ENCODE results near the gene DAGLA.

The DAGLA gene

DNA sequence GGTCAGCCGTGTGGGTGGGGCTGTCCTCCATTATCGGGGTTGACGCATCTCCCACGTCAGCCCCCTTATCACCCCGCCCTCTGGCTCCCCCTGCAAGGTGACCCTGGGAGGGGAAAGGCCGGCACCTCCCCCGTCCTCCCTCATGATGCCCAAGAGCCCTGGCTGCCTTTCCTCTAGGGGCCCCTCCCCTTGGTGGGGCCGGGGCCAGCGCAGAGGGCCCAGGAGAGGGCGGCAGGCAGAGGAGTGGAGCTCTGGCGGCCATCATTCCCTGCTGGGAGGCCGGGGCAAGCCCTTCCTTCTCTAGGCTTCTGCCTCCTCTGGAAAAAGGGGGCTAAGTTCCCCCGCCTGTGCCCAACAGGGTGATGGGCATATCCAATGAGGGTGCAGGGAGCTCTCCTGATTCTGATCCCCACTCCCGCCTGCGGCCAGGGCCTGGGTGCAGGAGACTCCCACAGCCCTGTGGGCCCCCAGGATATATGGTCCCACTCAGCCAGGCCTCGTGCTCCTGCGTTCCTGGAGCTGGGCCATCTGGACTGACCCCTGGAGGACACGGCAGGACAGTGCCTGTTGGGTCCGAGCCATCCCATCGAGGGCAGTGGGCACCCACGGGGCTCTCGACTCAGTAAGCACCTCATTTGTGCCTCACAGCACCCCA lies 84.5 kb downstream of the DAGLA start:
- no peak for DNase-seq (ENCODE audit: low read depth)

DNA sequence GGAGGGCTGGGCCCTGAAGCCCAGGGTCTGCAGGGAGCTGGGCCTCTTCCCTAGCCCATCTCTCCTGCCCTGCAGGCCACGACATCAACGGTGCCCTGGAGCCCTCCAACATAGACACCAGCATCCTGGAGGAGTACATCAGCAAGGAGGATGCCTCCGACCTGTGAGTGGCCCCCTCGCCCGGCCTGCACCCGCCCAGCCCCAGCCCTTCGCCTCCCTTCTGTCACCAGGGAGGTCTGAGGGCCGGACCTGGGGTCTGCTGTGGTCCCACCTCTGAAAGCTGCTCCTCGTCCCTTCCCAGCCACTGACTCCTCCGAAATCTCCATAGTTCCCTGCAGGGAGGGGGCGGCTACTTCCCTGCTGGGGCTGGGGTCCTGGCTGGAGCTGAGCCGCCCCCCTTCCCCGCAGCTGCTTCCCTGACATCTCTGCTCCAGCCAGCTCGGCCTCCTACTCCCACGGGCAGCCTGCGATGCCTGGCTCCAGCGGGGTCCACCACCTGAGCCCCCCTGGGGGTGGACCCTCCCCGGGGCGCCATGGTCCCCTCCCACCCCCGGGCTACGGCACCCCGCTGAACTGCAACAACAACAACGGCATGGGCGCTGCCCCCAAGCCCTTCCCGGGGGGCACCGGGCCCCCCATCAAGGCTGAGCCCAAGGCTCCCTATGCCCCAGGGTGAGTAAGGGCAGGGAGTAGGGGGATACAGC lies 85.5 kb downstream of the DAGLA start:
- DNase-seq (ENCODE audit: low read depth) = no peak

DNA sequence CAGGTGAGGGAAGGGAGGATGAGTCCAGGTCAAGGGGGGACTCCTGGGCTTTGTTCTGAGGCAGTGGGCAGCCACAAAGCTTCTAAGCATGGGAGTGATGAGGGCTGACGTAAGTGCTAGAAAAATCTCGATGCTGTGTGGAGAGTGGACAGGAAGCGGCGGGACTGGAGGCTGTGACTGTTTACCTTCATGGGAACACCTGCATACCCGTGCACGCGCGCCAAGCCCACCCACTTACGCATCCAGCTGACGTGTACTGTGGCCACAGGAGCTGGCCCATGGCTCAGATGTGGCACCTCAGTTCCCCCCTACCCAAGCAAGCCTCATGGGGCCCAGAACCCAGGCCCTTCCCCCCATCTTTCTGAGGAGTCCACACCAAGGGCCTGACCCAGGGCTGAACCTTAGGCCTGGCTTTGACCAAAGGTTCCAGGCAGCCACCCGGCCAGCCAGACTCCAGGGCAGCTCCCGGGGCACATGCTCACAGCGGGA lies 86.2 kb downstream of the DAGLA start:
- DNase-seq (ENCODE audit: low read depth) = no peak

DNA sequence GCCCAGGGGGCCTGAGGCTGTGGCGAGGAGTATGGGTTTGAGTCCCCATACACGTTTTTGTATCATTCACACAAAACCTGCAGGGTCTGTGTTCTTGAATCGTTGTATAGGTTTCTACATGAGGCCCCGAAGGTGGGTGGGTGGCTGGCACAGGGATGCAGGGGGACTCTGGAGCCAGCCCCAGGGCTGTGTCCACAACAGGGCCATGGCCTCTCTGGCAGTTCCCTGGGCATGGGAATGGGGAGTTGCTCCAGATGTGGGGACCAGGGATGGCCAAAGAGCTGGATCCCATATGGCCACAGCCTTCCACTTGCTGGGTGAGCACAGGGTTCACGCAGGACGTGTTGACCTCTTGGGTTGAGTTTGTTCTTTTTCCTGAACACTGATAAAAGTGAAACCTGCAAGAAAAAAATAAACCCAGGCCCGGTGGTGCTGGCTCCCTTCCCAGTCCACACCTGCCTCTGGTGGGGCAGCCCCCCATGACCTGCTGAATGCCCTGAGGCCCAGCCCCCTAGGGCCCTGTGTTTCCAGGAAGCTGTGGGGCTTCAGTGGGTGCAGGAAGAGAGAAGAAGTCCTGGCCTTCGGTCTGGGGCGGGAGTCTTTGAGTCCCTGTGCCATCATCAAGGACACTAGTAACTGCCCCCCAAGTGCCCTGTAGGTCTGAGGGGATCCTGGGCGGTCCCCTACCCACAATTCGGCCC lies 88.3 kb downstream of the DAGLA start:
- DNase-seq (ENCODE audit: low read depth) = no peak

DNA sequence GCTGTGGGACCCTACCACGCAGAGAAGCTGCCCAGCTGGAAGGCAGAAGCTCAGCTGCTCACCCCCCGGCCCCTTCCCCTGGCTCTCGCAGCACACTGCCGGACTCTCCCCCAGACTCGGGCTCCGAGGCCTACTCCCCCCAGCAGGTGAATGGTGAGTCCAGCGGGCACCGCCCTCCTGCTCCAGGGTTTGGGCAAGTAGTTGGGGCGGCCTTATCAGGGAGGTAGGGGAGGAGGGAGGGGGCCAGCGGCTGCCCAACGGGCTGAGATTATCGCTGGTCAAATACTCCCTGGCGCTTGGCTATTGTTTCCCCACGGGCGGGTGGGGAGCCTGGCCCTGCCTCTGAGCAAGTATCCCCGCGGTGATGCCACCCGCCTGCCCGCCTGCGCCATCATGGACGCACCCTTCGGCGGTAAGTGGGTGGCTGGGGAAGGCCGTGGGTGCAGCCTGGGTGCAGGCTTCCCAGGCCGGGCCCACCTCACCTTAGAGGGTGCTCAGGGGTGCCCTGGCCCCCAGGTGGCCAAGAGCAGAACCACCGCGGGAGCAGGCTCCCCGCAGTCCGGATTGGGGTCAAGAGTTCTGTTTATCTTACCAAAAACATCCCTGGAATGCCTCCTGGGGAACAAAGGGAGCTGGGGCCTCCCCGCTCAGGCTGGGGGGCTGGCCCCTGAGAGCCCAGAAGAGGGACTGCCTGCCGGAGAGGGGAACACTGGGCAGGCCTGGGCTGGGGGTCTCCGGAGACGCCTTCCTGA lies 89.2 kb downstream of the DAGLA start:
- DNase-seq (ENCODE audit: low read depth) = no peak

DNA sequence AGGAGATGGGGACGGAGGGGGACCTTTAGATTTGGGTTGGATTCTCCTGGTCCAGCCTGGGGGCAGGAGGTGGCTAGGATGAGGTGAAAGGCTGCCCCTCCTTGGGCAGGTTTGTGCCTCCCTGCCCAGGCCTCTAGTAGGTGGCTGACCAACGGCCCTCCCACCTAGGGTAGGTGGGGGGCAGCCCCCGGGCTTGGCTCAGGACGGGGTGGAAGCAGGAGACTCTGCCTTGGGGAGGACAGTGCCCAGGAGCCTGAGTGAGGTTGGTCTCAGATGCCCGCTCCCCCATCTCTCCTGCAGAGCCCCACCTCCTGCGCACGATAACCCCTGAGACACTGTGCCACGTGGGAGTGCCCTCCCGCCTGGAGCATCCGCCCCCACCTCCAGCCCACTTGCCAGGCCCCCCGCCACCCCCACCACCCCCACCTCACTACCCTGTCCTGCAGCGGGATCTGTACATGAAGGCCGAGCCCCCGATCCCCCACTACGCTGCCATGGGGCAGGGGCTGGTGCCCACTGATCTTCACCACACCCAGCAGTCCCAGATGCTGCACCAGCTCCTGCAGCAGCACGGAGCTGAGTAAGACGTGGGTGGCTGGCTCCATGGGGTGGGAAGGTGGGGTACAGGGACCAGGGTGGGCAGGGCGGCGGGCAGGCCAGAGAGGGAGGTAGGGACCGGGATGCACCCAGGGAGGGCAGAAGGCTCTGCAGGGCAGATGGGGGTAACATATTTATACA lies 89.9 kb downstream of the DAGLA start:
- DNase-seq (ENCODE audit: low read depth) = no peak

DNA sequence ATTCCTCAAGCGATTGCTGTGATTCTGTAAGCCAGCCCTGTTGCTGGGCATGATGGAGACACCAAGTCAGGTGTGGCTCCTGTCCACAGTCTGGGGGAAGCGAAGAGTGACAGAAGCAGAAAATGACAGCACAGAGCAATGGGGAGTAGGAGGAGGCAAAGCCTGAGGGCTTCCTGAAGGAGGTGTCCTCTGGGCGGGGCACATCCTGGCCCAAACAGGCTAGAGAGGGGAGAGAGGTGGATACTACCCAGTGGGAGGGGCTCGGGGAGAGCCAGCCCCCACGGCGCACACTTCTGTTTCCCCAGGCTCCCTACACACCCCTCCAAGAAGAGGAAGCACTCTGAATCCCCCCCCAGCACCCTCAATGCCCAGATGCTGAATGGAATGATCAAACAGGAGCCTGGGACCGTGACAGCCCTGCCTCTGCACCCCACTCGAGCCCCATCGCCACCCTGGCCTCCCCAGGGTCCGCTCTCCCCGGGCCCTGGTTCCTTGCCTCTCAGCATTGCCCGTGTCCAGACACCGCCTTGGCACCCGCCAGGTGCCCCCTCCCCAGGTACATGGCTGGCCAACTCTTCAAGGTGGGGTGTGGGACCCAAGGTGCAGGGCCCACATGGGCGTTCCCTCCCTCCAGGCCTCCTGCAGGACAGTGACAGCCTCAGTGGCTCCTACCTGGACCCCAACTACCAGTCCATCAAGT lies 91.2 kb downstream of the DAGLA start:
- DNase-seq (ENCODE audit: low read depth) = no peak

DNA sequence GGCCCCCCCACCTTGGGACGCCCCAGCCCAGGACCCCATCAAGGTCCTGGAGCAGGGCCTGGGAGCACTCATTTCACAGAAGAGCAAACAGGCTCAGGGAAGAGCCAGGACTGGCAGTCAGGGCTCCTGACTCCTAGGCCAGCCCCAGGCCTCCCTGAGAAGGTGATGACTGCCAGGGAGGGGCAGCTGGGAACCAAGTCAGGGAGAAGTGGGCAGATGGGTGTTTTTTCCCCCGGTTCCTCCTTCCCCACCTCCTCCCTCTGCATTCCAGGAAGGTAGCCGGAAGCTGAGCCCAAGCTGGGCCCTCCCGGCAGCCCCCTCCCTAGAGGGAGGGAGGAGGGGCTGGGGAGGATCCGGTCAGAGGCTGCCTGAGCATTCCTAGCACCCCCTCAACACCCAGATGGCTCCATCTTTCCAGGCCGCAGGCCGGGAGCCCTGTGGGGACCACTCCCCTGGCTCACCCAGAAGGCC lies 91.8 kb downstream of the DAGLA start:
- no peak for DNase-seq (ENCODE audit: low read depth)

DNA sequence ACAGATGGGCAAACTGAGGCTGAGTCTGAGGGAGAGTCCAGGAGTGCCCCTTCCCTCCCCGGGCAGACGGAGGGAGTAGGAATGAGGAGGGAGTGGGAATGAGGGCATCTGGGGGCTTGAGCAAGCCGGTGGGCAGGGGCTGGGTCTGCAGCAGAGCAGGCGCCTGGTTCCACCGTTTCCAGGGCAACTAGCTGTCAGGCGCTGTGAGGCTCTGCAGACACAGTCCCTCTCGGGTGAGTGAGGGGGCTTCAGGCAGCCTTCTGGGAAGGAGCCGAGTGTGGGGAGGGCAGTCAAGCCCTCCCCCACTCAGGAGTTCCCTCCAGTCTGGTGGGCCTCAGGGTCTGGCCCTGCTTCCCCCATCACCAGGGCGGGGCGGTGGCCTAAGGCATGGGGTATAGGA lies 93.2 kb downstream of the DAGLA start:
- DNase-seq (ENCODE audit: low read depth) = no peak

DNA sequence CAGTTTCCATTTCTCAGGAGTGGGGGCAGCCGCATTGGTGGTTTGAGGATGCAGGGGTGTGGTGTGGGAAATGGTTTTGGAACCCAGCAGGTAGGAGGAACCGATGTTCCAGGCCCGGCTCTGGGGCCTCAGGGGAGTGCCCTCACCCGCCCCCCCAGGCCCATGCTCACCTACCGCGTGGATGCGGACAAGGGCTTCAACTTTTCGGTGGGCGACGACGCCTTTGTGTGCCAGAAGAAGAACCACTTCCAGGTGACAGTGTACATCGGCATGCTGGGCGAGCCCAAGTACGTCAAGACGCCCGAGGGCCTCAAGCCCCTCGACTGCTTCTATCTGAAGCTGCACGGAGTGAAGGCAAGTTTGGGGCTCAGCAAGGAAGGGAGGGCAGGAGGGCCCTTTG lies 93.6 kb downstream of the DAGLA start:
- DNase-seq (ENCODE audit: low read depth) = no peak

DNA sequence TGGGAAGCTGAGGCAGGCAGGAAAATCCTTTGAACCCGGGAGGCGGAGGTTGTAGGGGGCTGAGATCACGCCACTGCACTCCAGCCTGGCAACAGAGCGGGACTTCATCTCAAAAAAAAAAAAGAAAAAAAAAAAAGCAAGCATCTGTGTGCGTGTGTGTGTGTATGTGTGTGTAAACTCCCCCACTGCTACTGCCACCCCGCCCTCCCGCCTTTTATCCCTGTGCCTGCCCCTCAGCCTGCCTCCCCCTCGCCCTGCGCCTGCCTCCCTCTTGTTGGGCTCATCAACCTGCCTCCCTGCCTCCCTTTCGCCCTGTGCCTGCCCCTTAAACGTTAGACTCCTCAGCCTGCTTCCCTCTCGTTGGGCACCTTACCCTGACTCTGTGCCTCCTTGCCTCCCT lies 94.2 kb downstream of the DAGLA start:
- no peak for DNase-seq (ENCODE audit: low read depth)

DNA sequence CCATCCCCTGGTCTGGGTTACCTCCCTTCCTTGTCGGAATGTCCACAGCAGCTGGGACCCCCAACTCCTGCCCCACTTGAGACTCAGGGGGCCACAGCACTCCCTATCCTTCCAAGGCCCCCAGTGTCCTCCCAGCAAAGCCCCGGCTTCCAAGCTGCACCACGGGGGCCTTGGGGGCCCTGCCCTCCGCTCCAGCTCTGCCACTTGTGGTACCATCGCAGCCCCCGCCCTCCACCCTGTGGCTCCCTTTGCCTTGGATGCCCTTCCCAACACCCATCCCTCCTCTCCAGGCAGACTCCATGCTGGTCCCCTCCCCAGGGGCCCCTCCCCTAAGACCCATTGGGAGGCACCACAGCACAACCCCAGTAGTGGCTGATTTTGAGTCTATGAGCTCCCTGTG lies 94.9 kb downstream of the DAGLA start:
- DNase-seq (ENCODE audit: low read depth) = no peak

DNA sequence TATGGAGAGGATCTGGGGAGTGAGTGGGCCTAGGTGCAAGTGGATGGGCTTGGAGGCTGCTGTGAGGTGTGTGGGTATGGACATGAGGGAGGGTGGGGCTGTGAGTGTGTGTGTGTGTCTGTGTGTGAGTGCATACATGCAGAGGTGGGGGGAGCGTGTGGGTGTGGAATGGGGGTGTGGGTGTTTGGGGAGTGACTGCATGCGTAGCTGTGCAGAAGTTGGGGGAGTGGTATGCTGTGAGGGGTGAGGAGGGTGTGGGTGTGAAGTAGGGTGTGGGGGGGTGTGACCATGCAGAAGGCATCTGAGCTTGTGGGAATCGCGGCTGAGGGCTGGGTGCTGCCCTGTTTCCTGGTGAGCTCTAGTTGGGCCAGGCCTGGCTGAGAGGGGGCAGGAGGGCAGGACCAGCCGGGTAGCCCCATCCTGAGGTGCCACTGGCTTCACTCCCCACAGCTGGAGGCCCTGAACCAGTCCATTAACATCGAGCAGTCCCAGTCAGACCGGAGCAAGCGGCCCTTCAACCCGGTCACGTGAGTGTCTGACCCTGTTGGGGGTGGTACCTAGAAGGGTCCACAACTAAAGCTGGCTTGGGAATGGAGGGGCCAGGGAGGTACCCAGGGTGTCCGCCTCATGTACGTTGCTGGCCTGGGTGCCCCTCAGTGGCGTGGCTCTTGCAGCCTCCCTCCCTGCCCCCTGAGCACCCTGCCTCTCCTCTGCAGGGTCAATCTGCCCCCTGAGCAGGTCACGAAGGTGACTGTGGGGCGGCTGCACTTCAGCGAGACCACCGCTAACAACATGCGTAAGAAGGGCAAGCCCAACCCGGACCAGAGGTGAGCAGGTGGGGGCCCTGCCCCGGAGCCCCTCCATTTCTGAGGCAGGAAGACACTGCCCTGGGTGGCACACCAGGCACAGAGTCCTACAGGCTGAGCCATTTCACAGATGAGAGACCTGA lies 95.7 kb downstream of the DAGLA start:
- no peak for DNase-seq (ENCODE audit: low read depth)

DNA sequence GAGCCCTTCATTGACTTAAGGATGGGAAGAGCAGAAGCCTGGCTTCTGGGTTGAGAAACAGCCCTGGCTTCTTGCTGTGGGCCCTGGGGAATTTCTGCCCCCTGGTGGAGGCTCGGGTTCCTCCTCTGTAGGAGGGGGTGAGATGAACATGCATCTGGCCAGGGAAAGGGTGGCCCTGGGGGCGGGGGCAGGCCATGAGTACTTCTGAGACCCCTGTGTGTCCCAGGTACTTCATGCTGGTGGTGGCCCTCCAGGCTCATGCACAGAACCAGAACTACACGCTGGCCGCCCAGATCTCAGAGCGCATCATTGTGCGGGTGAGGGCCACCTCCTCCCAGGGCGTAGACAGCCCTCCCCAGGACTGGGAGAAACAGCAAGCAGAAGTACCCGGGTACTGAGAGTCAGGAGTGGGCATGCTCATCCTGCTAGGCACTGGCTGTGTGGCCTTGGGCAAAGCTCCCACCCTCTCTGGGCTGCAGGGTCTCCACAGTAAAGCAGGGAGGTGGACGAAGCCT lies 96.4 kb downstream of the DAGLA start:
- peak; percentile 32 for DNase-seq (ENCODE audit: low read depth)

DNA sequence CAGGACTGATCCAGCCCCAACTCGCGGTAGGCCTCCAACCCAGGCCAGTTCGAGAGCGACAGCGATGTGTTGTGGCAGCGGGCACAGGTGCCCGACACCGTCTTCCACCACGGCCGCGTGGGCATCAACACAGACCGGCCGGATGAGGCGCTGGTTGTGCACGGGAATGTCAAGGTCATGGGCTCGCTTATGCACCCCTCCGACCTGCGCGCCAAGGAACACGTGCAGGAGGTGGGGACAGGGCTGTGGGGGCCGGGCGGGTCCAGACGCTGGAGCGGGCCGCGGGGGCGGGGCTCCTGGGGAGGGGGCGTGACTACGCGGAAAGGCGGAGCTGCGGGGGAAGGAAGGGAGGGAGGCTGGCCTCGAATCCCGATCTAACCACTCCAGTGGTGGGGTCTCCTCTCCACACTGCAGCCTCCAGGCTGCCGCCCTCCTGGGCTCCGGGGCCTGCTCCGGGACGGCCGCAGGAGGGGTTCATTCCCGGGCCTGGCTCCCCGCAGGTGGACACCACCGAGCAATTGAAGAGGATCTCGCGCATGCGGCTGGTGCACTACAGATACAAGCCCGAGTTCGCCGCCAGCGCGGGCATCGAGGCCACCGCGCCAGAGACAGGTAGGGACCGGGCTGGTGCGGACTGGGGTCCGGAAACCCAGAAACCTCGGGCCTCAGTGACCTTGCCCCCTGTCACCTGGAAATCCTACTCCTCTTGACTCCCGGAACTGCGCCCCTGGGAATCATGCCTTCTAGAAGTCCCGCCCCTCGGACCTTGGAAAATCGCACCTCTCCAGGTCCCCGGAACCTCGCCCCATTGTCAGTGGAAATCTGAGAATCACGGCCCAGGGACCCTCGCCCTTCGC lies 97.3 kb downstream of the DAGLA start:
- DNase-seq (ENCODE audit: low read depth) = peak; percentile 54

DNA sequence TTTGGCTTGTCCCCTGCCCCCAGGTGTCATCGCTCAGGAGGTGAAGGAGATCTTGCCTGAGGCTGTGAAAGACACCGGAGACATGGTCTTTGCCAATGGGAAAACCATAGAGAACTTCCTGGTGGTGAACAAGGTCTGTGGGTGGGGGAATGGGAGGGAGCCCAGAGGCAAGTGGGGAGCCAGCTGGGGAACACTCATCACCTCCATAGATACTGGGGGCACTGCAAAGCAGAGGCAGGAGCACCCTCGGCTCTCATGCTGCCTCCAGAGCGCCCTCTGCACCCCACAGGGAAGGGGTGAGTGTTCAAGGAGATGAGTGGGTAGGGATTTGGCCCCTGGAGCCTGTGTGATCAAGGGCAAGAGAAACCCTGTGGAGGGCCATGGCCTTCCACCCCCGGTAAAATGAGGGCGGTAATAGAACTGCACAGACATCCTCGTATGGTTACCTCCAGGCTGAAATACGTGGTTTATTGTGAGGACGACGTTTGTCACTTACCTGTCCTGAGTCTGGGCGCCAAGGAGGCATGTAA lies 98.2 kb downstream of the DAGLA start:
- no peak for DNase-seq (ENCODE audit: low read depth)

DNA sequence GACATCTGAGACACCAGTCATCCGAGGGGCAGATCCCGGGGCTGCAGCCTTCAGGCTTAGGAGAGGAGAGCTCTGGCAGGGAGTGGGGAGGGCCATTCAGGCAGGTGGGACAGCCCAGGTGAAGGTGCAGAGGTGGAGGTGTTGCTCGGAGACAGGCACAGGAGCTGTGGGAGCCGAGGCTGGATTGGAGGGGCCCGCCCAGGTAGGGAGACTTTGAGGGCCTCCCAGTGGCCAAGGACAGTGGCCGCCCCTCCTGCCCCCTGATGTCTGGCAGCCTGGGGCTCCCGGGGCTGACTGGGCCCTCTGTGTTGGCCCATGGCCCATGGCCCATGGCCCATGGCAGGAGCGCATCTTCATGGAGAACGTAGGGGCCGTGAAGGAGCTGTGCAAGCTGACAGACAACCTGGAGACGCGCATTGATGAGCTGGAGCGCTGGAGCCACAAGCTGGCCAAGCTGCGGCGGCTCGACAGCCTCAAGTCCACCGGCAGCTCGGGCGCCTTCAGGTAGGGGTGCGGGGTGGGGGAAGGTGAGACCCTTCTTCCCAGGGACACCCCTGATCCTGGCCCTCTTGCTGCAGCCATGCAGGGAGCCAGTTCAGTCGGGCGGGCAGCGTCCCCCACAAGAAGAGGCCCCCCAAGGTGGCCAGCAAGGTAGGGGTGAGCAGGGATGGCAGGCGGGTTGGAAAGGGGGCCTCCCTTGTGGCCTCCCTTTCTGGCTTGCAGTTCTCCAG lies 98.9 kb downstream of the DAGLA start:
- no peak for DNase-seq (ENCODE audit: low read depth)
